Measurements from ENCODE around the gene C11orf68. TPM values are rescaled to one million over a fixed set of nuclear protein-coding genes. Genes with fewer than 3 reads are reported as not detected.

The C11orf68 gene
- total RNA-seq, 4 donors from 2014 or later = 11.5 to 53.0 (median 29.7) TPM

DNA sequence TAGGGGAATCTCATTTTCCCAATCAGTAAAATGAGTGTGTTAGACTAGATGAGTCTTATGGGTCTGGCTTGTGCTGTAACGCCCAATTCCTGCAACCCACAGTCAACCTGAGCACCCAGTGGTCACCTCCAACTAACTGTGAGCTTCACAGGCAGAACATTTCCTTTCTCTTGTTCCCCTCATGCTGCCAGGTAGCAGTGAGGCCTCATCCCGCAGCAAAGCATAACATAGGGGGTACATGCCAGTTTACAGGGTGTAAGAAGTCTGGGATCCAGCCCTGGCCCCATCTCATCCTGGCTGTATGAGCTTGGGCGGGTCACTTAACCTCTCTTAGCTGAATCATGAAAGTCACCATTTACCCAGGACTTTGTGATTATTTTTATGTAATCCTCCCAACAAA, 50.0 kb downstream of the C11orf68 start:
- no peaks in the 10 kb centered on the region for H3K36me3 ChIP-seq
- H3K27ac ChIP-seq = no peak overlapping the region
- TF ChIP-seq, protein P1, sequence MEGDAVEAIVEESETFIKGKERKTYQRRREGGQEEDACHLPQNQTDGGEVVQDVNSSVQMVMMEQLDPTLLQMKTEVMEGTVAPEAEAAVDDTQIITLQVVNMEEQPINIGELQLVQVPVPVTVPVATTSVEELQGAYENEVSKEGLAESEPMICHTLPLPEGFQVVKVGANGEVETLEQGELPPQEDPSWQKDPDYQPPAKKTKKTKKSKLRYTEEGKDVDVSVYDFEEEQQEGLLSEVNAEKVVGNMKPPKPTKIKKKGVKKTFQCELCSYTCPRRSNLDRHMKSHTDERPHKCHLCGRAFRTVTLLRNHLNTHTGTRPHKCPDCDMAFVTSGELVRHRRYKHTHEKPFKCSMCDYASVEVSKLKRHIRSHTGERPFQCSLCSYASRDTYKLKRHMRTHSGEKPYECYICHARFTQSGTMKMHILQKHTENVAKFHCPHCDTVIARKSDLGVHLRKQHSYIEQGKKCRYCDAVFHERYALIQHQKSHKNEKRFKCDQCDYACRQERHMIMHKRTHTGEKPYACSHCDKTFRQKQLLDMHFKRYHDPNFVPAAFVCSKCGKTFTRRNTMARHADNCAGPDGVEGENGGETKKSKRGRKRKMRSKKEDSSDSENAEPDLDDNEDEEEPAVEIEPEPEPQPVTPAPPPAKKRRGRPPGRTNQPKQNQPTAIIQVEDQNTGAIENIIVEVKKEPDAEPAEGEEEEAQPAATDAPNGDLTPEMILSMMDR (IDR thresholded peaks at IDR 0.05) = no peak
- no peak for TF ChIP-seq POLR2A (IDR thresholded peaks at IDR 0.05)

DNA sequence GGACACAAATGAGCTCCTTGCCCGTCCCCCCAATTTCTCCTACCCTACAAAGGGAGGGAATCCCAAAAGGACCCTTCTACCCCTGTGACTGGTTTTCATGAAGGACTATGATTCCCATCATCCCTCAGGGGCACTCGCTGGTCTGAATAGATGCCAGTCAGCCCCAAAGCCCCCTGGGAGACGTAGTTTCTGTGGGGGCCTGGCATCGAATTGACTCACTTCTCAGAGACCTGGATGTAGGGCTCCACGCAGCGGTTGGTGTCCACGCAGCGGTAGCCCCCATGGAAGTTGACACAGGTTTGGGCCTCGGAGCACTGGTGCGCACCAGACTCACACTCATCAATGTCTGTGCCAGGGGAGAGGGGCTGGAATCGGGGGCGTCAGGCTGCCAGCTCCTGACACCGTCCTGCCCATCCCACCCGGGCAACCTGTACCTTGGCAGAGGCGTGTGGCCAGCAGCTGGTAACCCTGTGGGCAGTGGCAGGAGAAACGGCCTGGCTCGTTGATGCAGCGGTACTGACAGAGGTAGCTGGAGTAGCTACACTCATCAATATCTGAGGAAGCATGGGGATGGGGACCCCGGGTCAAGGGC, 50.7 kb downstream of the C11orf68 start:
- H3K4me3 ChIP-seq = no peak overlapping the region
- no peaks in the 10 kb centered on the region for H3K27me3 ChIP-seq
- peaks cover 0 to 8% of the 10 kb centered on the region in 2 donors for H3K4me1 ChIP-seq
- no peak overlapping the region for H3K27ac ChIP-seq
- no peaks in the 10 kb centered on the region for H3K36me3 ChIP-seq
- intact Hi-C loops (cut with DNase I; ENCODE audit: low total_unique reads) = no loop called here
- peak in 1 of 2 donors; percentile 42 for DNase-seq
- TF ChIP-seq, protein P1 (IDR thresholded peaks at IDR 0.05) = no peak
- TF ChIP-seq POLR2A (IDR thresholded peaks at IDR 0.05) = no peak
- no peaks in the 10 kb centered on the region for H3K9me3 ChIP-seq

More for the DNA sequence above, 50.0 kb downstream of the C11orf68 start:
- DNase-seq = no peak
- H3K4me3 ChIP-seq = no peak overlapping the region
- intact Hi-C loops (cut with DNase I; ENCODE audit: low total_unique reads) = no loop called here
- H3K27me3 ChIP-seq = no peaks in the 10 kb centered on the region
- H3K4me1 ChIP-seq = peaks cover 0 to 8% of the 10 kb centered on the region in 2 donors
- no peaks in the 10 kb centered on the region for H3K9me3 ChIP-seq

DNA sequence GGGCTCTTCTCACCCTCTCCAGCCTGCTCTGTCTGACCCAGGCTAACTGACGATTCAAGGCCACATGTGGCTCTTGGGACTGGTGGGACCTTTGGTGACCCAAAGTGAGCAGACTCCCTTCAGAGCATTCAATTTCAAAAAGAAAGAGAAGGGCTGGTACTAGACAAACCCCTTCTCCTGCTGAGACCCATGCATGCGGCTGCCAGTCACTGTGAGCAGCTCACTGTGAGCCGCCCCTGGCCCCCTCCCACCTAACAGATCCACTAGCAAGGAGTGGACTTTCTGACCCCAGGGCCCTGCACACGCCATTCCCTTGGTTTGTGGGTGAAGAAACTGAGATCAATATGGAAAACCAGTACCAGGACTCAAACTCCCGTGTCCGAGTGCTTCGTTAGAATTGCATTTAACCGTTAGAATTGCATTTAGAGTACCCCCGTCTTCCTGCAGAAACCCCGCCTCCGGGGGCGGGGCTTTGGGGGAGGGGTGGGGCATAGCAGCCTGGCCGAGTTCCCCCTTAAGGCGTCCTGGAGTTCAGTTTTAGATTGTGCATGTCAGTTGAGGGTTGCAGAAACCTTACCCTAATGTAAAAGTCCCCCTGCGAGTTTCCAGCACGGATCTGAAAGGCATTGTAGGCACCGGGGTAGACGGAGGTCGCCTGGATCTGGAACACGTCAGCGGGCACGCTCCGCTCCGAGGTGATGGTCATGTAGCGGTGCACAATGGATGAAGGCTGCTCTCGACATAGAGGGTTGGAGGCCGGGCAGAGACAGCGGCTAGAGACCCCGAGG, 51.4 kb downstream of the C11orf68 start:
- no peak overlapping the region for H3K4me3 ChIP-seq
- TF ChIP-seq, protein P1 (IDR thresholded peaks at IDR 0.05) = no peak
- intact Hi-C loops (cut with DNase I; ENCODE audit: low total_unique reads) = no loop called here
- no peaks in the 10 kb centered on the region for H3K9me3 ChIP-seq
- no peaks in the 10 kb centered on the region for H3K27me3 ChIP-seq
- peak in 1 of 2 donors; percentile 40 for DNase-seq
- H3K4me1 ChIP-seq = peaks cover 0 to 8% of the 10 kb centered on the region in 2 donors
- no peaks in the 10 kb centered on the region for H3K36me3 ChIP-seq
- H3K27ac ChIP-seq = no peak overlapping the region

Other genes with a start within 250 kb of the C11orf68 start
- gene KAT5, start 206.8 kb downstream of the C11orf68 start, total RNA-seq = 100 to 1,000 TPM in 2 of 4 donors, 10 to 100 TPM in 2; 37.1 to 113 (median 81.5) TPM
- 100 to 1,000 TPM in 1 of 4 donors, 10 to 100 TPM in 3; 35.2 to 107 (median 65.4) TPM for gene RNASEH2C, start 198.3 kb downstream of the C11orf68 start, total RNA-seq
- gene AP5B1, start 138.1 kb downstream of the C11orf68 start, total RNA-seq = 10 to 100 TPM in 1 of 4 donors, 1 to 10 TPM in 3; 2.4 to 17.1 (median 5.7) TPM
- 1 to 10 TPM in 1 of 4 donors, not detected in 3; 1.0 TPM for gene OVOL1, start 132.0 kb downstream of the C11orf68 start, total RNA-seq
- 1 to 10 TPM in 1 of 4 donors, under 1 TPM in 1, not detected in 2; 0.58 to 2.6 TPM for gene SNX32, start 85.1 kb downstream of the C11orf68 start, total RNA-seq
- 100 to 1,000 TPM; 227 to 514 (median 399) TPM for gene CFL1, start 60.9 kb downstream of the C11orf68 start, total RNA-seq
- 100 to 1,000 TPM in 1 of 4 donors, 10 to 100 TPM in 3; 28.8 to 108 (median 75.0) TPM for gene MUS81, start 58.6 kb downstream of the C11orf68 start, total RNA-seq
- 100 to 1,000 TPM in 1 of 4 donors, 10 to 100 TPM in 3; 56.1 to 165 (median 87.3) TPM for gene EFEMP2, start 46.3 kb downstream of the C11orf68 start, total RNA-seq
- 1 to 10 TPM in 1 of 4 donors, under 1 TPM in 1, not detected in 2; 0.62 to 3.6 TPM for gene CTSW, start 39.2 kb downstream of the C11orf68 start, total RNA-seq
- 100 to 1,000 TPM in 1 of 4 donors, 10 to 100 TPM in 3; 39.7 to 239 (median 52.2) TPM for gene FIBP, start 30.6 kb downstream of the C11orf68 start, total RNA-seq
- gene CCDC85B, start 28.4 kb downstream of the C11orf68 start, total RNA-seq = 100 to 1,000 TPM in 1 of 4 donors, 10 to 100 TPM in 3; 22.3 to 141 (median 54.5) TPM
- gene FOSL1, start 18.7 kb downstream of the C11orf68 start, total RNA-seq = 1 to 10 TPM in 2 of 4 donors, not detected in 2; 2.9 to 3.9 TPM
- 10 to 100 TPM in 3 of 4 donors, 1 to 10 TPM in 1; 9.2 to 83.0 (median 60.6) TPM for gene DRAP1, start 364 bp upstream of the C11orf68 start, total RNA-seq
- gene TSGA10IP, start 26.4 kb upstream of the C11orf68 start, total RNA-seq = not detected
- gene SART1, start 42.7 kb upstream of the C11orf68 start, total RNA-seq = 10 to 100 TPM; 10.3 to 77.9 (median 30.5) TPM
- gene EIF1AD, start 83.1 kb upstream of the C11orf68 start, total RNA-seq = 10 to 100 TPM; 15.6 to 38.2 (median 33.1) TPM
- 100 to 1,000 TPM in 2 of 4 donors, 10 to 100 TPM in 1, 1 to 10 TPM in 1; 8.7 to 136 (median 76.6) TPM for gene BANF1, start 83.4 kb upstream of the C11orf68 start, total RNA-seq
- gene CST6, start 92.9 kb upstream of the C11orf68 start, total RNA-seq = under 1 TPM in 1 of 4 donors, not detected in 3; 0.59 TPM
- gene CATSPER1, start 107.4 kb upstream of the C11orf68 start, total RNA-seq = under 1 TPM in 1 of 4 donors, not detected in 3; 0.26 TPM
- gene GAL3ST3, start 130.1 kb upstream of the C11orf68 start, total RNA-seq = 1 to 10 TPM in 2 of 4 donors, under 1 TPM in 1, not detected in 1; 0.26 to 2.1 (median 1.9) TPM
- 100 to 1,000 TPM in 2 of 4 donors, 10 to 100 TPM in 2; 59.9 to 195 (median 106) TPM for gene SF3B2, start 133.3 kb upstream of the C11orf68 start, total RNA-seq
- 10 to 100 TPM in 3 of 4 donors, 1 to 10 TPM in 1; 2.9 to 79.2 (median 57.2) TPM for gene PACS1, start 151.2 kb upstream of the C11orf68 start, total RNA-seq

Measured in uterus (tissue), 4 donors.